Neural progenitor cell (in vitro differentiated cells): ENCODE results near the gene DNAJB11. TPM values are rescaled to one million over a fixed set of nuclear protein-coding genes. Genes with fewer than 3 reads are reported as not detected.

ENCODE experiments used
- DNase-seq: peaks from one replicate; pipeline ENCODE4 v3.0.0-alpha.2; 2016; ENCODE audit warnings: low spot score
- H2AFZ ChIP-seq: fragments of 200-600 bp; sonication (generic); replicated peaks from 2 replicates; pipeline ENCODE4 v1.6.1; 2016; ENCODE audit warnings: antibody characterized with exemption
- H3F3A ChIP-seq: fragments of 200-600 bp; sonication (generic); 2 replicates; pipeline ENCODE4 v1.6.1; 2016; ENCODE audit warnings: antibody characterized with exemption, low read depth
- H3K27ac ChIP-seq: fragments of 200-600 bp; sonication (generic); 2 replicates; pipeline ENCODE4 v1.5.1; 2016; ENCODE audit warnings: mild to moderate bottlenecking
- H3K27me3 ChIP-seq: fragments of 200-600 bp; sonication (generic); 2 replicates; pipeline ENCODE4 v1.6.1; 2016; ENCODE audit warnings: mild to moderate bottlenecking, moderate library complexity
- H3K36me3 ChIP-seq: fragments of 200-600 bp; sonication (generic); 2 replicates; pipeline ENCODE4 v1.5.1; 2016
- H3K4me1 ChIP-seq: fragments of 200-600 bp; sonication (generic); 2 replicates; pipeline ENCODE4 v1.6.1; 2016; ENCODE audit warnings: mixed run types
- H3K4me2 ChIP-seq: fragments of 200-600 bp; sonication (generic); 2 replicates; pipeline ENCODE4 v1.6.1; 2016
- H3K4me3 ChIP-seq: fragments of 200-600 bp; sonication (generic); 2 replicates; pipeline ENCODE4 v1.5.1; 2016
- H3K79me2 ChIP-seq: fragments of 200-600 bp; sonication (generic); 2 replicates; pipeline ENCODE4 v1.6.1; 2016; ENCODE audit warnings: low read depth
- H3K9ac ChIP-seq: fragments of 200-600 bp; sonication (generic); 2 replicates; pipeline ENCODE4 v1.6.1; 2016
- H3K9me3 ChIP-seq: fragments of 200-600 bp; sonication (generic); 2 replicates; pipeline ENCODE4 v1.5.1; 2016; ENCODE audit warnings: low read depth
- H4K20me1 ChIP-seq: fragments of 200-600 bp; sonication (generic); 2 replicates; pipeline ENCODE4 v1.6.1; 2016; ENCODE audit warnings: low read depth
- H3K27ac Mint-ChIP-seq: 3 replicates; pipeline ENCODE4 v1.8.0; 2021; ENCODE audit warnings: mixed read lengths
- H3K27me3 Mint-ChIP-seq: 2 replicates; pipeline ENCODE4 v1.8.0; 2022; ENCODE audit warnings: low read depth, mild to moderate bottlenecking, inconsistent platforms, moderate library complexity, mixed read lengths; ENCODE audit not compliant: insufficient read depth
- H3K36me3 Mint-ChIP-seq: 3 replicates; pipeline ENCODE4 v1.8.0; 2021; ENCODE audit warnings: mixed read lengths
- H3K4me1 Mint-ChIP-seq: 3 replicates; pipeline ENCODE4 v1.8.0; 2021; ENCODE audit warnings: mixed read lengths
- H3K4me3 Mint-ChIP-seq: 3 replicates; pipeline ENCODE4 v1.8.0; 2021; ENCODE audit warnings: mild to moderate bottlenecking, moderate library complexity, mixed read lengths
- H3K9me3 Mint-ChIP-seq: 3 replicates; pipeline ENCODE4 v1.8.0; 2020; ENCODE audit warnings: mixed read lengths
- EZH2 ChIP-seq: fragments of 200-600 bp; sonication (generic); IDR thresholded peaks from 2 replicates; pipeline ENCODE4 v1.6.1; 2017; ENCODE audit warnings: antibody characterized with exemption, mild to moderate bottlenecking, moderate library complexity
- EZH2phosphoT487 ChIP-seq: fragments of 200-600 bp; sonication (generic); IDR thresholded peaks from 2 replicates; pipeline ENCODE4 v1.6.1; 2017; ENCODE audit warnings: antibody characterized with exemption
- total RNA-seq: library from RNA; depleted of rRNA; stranded (reverse); fragments of >200 nt; gene quantifications from 2 replicates; pipeline ENCODE4 v1.2.3, GENCODE V29; 2015; ENCODE audit warnings: low replicate concordance
- TF ChIP-seq, protein P1 (sequence below): fragments of 200-600 bp; sonication (generic); IDR thresholded peaks from 2 replicates; pipeline ENCODE4 v1.5.1; 2017; ENCODE audit warnings: antibody characterized with exemption, mild to moderate bottlenecking

The DNAJB11 gene
- total RNA-seq, 1 donor from 2014 or later: 73.0 TPM

GRCh38 chr3:186596568-186597287 lies 26.2 kb downstream of the DNAJB11 start:
- H3K4me1 Mint-ChIP-seq: peaks cover 5% of the 10 kb centered on the region
- Histone ChIP-seq H2AFZ (no peak overlapping the region), H4K20me1 (no peaks in the 10 kb centered on the region), H3K27me3 (peaks cover 3% of the 10 kb centered on the region), H3K4me1 (no peaks in the 10 kb centered on the region), H3F3A (no peaks in the 10 kb centered on the region), H3K27ac (no peak overlapping the region), H3K4me3 (no peak overlapping the region), H3K9ac (no peak overlapping the region), H3K9me3 (no peaks in the 10 kb centered on the region), H3K4me2 (no peak overlapping the region), H3K79me2 (no peaks in the 10 kb centered on the region), H3K36me3 (no peaks in the 10 kb centered on the region)
- no peaks in the 10 kb centered on the region for H3K9me3 Mint-ChIP-seq
- TF ChIP-seq EZH2: no peak
- TF ChIP-seq, protein P1, sequence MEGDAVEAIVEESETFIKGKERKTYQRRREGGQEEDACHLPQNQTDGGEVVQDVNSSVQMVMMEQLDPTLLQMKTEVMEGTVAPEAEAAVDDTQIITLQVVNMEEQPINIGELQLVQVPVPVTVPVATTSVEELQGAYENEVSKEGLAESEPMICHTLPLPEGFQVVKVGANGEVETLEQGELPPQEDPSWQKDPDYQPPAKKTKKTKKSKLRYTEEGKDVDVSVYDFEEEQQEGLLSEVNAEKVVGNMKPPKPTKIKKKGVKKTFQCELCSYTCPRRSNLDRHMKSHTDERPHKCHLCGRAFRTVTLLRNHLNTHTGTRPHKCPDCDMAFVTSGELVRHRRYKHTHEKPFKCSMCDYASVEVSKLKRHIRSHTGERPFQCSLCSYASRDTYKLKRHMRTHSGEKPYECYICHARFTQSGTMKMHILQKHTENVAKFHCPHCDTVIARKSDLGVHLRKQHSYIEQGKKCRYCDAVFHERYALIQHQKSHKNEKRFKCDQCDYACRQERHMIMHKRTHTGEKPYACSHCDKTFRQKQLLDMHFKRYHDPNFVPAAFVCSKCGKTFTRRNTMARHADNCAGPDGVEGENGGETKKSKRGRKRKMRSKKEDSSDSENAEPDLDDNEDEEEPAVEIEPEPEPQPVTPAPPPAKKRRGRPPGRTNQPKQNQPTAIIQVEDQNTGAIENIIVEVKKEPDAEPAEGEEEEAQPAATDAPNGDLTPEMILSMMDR: peak; percentile 7
- H3K4me3 Mint-ChIP-seq: no peak overlapping the region
- no peak overlapping the region for H3K27ac Mint-ChIP-seq
- peak; percentile 48 for DNase-seq
- H3K36me3 Mint-ChIP-seq: no peaks in the 10 kb centered on the region
- H3K27me3 Mint-ChIP-seq: peaks cover 2% of the 10 kb centered on the region

DNA sequence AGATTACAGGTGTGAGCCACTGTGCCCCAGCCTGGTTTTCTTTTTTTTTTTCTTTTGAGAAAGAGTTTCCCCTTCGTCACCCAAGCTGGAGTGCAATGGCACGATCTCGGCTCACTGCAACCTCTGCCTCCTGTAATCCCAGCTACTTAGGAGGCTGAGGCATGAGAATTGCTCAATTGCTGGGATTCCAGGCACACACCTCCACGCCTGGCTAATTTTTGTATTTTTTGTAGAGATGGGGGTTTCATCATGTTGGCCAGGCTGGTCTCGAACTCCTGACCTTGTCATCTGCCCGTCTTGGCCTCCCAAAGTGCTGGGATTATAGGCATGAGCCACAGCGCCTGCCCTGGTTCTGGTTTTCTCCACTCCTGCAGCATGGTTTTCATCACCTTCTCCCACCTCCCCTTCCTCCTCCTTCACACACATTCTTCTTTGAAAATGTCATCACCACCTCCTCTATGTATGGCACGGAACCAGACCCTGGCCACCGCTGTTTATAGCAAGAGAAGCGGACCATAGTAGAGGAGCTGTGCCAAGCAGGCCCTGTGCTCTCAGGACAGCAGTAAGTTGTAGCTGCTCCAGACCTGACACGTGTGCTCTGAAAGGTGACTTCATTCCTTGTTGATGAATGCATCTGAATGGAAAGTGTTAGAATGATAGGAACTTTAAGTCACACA lies 27.7 kb downstream of the DNAJB11 start:
- peaks cover 3% of the 10 kb centered on the region for H3K27me3 ChIP-seq
- H3K36me3 ChIP-seq: no peaks in the 10 kb centered on the region
- no peaks in the 10 kb centered on the region for H3K79me2 ChIP-seq
- H3K27ac Mint-ChIP-seq: no peak overlapping the region
- no peak overlapping the region for H3K27ac ChIP-seq
- H3K9me3 ChIP-seq: no peaks in the 10 kb centered on the region
- no peaks in the 10 kb centered on the region for H3K9me3 Mint-ChIP-seq
- peaks cover 2% of the 10 kb centered on the region for H3K27me3 Mint-ChIP-seq
- H3K9ac ChIP-seq: no peak overlapping the region
- no peak for DNase-seq
- no peaks in the 10 kb centered on the region for H3K4me1 ChIP-seq
- H3F3A ChIP-seq: no peaks in the 10 kb centered on the region
- H4K20me1 ChIP-seq: no peaks in the 10 kb centered on the region
- no peak overlapping the region for H3K4me3 Mint-ChIP-seq
- no peak overlapping the region for H3K4me3 ChIP-seq
- TF ChIP-seq EZH2phosphoT487 (no peak), EZH2 (no peak)
- TF ChIP-seq, protein P1: no peak
- peaks cover 5% of the 10 kb centered on the region for H3K4me1 Mint-ChIP-seq
- H3K36me3 Mint-ChIP-seq: no peaks in the 10 kb centered on the region
- H3K4me2 ChIP-seq: no peak overlapping the region
- H2AFZ ChIP-seq: no peak overlapping the region

- Mint-ChIP-seq H3K4me1 (peaks cover 5% of the 10 kb centered on the region), H3K4me3 (no peak overlapping the region), H3K27me3 (peaks cover 2% of the 10 kb centered on the region), H3K36me3 (no peaks in the 10 kb centered on the region), H3K9me3 (no peaks in the 10 kb centered on the region), H3K27ac (no peak overlapping the region)
- H3K4me1 ChIP-seq: no peaks in the 10 kb centered on the region
- no peaks in the 10 kb centered on the region for H4K20me1 ChIP-seq
- H3K9me3 ChIP-seq: no peaks in the 10 kb centered on the region
- TF ChIP-seq, protein P1: no peak
- TF ChIP-seq EZH2phosphoT487: no peak
- no peak for TF ChIP-seq EZH2
- no peak overlapping the region for H3K9ac ChIP-seq
- H3K79me2 ChIP-seq: no peaks in the 10 kb centered on the region
- H3K4me2 ChIP-seq: no peak overlapping the region
- no peaks in the 10 kb centered on the region for H3K36me3 ChIP-seq
- H3K4me3 ChIP-seq: no peak overlapping the region
- no peaks in the 10 kb centered on the region for H3F3A ChIP-seq
- no peak overlapping the region for H3K27ac ChIP-seq
- no peak for DNase-seq
- H2AFZ ChIP-seq: no peak overlapping the region
- H3K27me3 ChIP-seq: peaks cover 3% of the 10 kb centered on the region
Observed at GRCh38 chr3:186598794-186599141, 28.2 kb downstream of the DNAJB11 start.
